Measurements from ENCODE around the gene RAB3GAP2. TPM values are rescaled to one million over a fixed set of nuclear protein-coding genes. Genes with fewer than 3 reads are reported as not detected.

Gene RAB3GAP2
- total and polyA plus RNA-seq, 2 donors (not counting 1 experiment from before 2014, with no cell fraction given), result 31.0 to 43.8 TPM

DNA sequence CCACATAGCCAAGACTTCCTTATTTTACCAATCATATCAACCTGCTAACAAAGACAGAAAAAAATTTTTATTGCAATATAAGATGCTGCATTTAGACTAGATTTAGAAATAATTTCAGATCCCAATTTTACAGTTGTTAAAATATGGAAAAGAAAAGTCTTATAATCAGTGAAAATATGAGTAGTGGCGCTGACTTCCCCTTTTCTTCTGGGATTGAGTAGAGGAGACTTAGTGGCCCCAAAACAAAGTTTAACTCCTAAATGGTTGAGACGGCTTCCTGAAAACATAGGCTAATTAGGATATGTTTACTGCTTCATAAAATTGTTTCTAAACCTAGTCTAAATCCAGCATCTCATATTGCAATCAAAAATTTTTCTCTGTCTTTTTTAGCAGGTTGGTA, 68.4 kb downstream of the RAB3GAP2 start:
- Histone ChIP-seq H2AFZ (ENCODE audit: low read length) (no peak overlapping the region), H3K36me3 (ENCODE audit: control insufficient read depth, insufficient read depth, low read length) (peaks cover 6% of the 10 kb centered on the region), H3K79me2 (ENCODE audit: control insufficient read depth, insufficient read depth, low read length) (no peaks in the 10 kb centered on the region), H3K27me3 (ENCODE audit: control insufficient read depth, insufficient read depth, low read length) (no peaks in the 10 kb centered on the region), H3K9ac (ENCODE audit: insufficient read depth, low read length) (no peak overlapping the region), H3K27ac (ENCODE audit: insufficient read depth, low read length) (no peak overlapping the region), H4K20me1 (ENCODE audit: control insufficient read depth, extremely low read depth, insufficient read depth, low read length) (no peaks in the 10 kb centered on the region), H3K4me3 (replicated peaks in 1 of 4; ENCODE audit: control extremely low read depth in 1 of 4, insufficient read depth in 1 of 4, low read depth in 3 of 4, low read length in 4 of 4) (no peak overlapping the region), H3K9me3 (ENCODE audit: control insufficient read depth, insufficient read depth, low read depth, low read length) (no peaks in the 10 kb centered on the region), H3K4me2 (ENCODE audit: extremely low read depth, insufficient read depth, low read length) (no peak overlapping the region), H3K4me1 (ENCODE audit: control insufficient read depth, extremely low read depth, insufficient read depth, low read length) (no peaks in the 10 kb centered on the region)
- DNase-seq (ENCODE audit: low read depth in 2 of 2), result no peak
- no peak for TF ChIP-seq EZH2 (IDR thresholded peaks at IDR 0.05; ENCODE audit: low read length, missing control alignments)
- no peak for TF ChIP-seq CTCF (conservative IDR thresholded peaks at IDR 0.05 in 1 of 2, IDR thresholded peaks at IDR 0.05 in 1 of 2; ENCODE audit: low read depth in 1 of 2, low read length in 2 of 2)

DNA sequence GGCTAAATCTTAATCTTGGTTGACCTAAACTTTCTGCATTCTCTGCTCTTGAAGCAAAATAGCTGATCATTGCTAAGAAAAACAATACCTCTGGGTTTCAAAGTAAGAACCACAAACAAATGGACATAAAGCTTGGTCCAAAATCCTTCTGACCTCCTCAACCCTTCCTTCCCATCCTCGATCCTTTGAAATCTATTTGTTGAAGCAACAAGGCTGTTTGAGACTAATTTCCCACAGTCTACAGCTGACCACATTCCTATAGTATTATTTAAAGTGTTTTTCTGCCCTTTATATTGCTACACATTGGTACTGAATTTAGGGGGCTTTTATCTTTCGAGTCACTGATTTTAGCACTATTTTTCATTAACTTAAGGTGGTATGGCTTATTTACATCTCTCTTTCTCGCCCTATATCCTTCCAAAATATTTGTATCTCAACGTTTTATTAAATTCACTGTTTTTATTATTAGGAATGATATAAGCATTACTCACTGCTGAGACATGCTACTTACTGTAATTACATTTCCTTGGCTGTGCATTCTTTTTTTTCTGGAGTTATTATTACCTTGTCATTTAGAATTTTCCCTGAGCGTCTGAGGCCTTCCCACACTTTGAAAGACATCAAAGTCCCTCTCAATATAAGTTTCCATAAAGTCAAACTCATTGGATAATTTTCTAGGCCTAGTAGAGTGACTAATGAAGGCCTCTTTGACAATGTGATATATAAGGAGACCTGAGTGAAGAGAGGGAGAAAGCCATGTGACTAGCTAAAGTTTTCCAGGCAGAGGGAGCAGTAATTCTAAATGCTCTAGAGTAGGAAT, 73.9 kb downstream of the RAB3GAP2 start:
- Histone ChIP-seq H3K27ac (ENCODE audit: insufficient read depth, low read length) (no peak overlapping the region), H3K4me1 (ENCODE audit: control insufficient read depth, extremely low read depth, insufficient read depth, low read length) (no peaks in the 10 kb centered on the region), H3K36me3 (ENCODE audit: control insufficient read depth, insufficient read depth, low read length) (no peaks in the 10 kb centered on the region), H3K9me3 (ENCODE audit: control insufficient read depth, insufficient read depth, low read depth, low read length) (no peaks in the 10 kb centered on the region), H3K4me3 (replicated peaks in 1 of 4; ENCODE audit: control extremely low read depth in 1 of 4, insufficient read depth in 1 of 4, low read depth in 3 of 4, low read length in 4 of 4) (no peak overlapping the region), H2AFZ (ENCODE audit: low read length) (no peak overlapping the region), H3K79me2 (ENCODE audit: control insufficient read depth, insufficient read depth, low read length) (no peaks in the 10 kb centered on the region), H3K9ac (ENCODE audit: insufficient read depth, low read length) (no peak overlapping the region), H4K20me1 (ENCODE audit: control insufficient read depth, extremely low read depth, insufficient read depth, low read length) (no peaks in the 10 kb centered on the region), H3K4me2 (ENCODE audit: extremely low read depth, insufficient read depth, low read length) (no peak overlapping the region), H3K27me3 (ENCODE audit: control insufficient read depth, insufficient read depth, low read length) (no peaks in the 10 kb centered on the region)
- DNase-seq (ENCODE audit: low read depth in 2 of 2), result no peak
- TF ChIP-seq EZH2 (IDR thresholded peaks at IDR 0.05; ENCODE audit: low read length, missing control alignments) (no peak), CTCF (conservative IDR thresholded peaks at IDR 0.05 in 1 of 2, IDR thresholded peaks at IDR 0.05 in 1 of 2; ENCODE audit: low read depth in 1 of 2, low read length in 2 of 2) (no peak)

DNA sequence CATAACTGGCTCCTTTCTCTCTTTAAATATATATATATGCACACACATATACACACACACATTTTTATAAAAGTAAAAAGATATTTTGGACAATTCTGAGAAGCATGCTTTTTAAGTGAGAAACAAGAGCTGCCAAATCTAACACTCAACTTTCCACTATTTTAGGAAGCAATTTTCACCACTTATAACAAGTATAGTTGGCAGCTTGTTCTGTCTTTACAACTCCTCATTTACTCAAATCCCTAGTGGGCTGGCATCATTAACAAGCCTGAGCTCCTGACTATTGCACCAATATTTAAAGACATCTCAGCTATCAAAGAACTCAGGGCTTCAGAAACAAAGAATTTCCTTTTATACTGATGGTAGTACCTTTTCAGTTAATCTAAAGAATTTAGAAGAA, 76.6 kb downstream of the RAB3GAP2 start:
- H2AFZ ChIP-seq (ENCODE audit: low read length), result no peak overlapping the region
- H4K20me1 ChIP-seq (ENCODE audit: control insufficient read depth, extremely low read depth, insufficient read depth, low read length), result no peaks in the 10 kb centered on the region
- H3K79me2 ChIP-seq (ENCODE audit: control insufficient read depth, insufficient read depth, low read length), result no peaks in the 10 kb centered on the region
- no peak overlapping the region for H3K9ac ChIP-seq (ENCODE audit: insufficient read depth, low read length)
- H3K27me3 ChIP-seq (ENCODE audit: control insufficient read depth, insufficient read depth, low read length), result no peaks in the 10 kb centered on the region
- DNase-seq (ENCODE audit: low read depth in 2 of 2), result no peak
- no peaks in the 10 kb centered on the region for H3K9me3 ChIP-seq (ENCODE audit: control insufficient read depth, insufficient read depth, low read depth, low read length)
- H3K36me3 ChIP-seq (ENCODE audit: control insufficient read depth, insufficient read depth, low read length), result peaks cover 10% of the 10 kb centered on the region
- H3K27ac ChIP-seq (ENCODE audit: insufficient read depth, low read length), result no peak overlapping the region
- TF ChIP-seq EZH2 (IDR thresholded peaks at IDR 0.05; ENCODE audit: low read length, missing control alignments) (no peak), CTCF (conservative IDR thresholded peaks at IDR 0.05 in 1 of 2, IDR thresholded peaks at IDR 0.05 in 1 of 2; ENCODE audit: low read depth in 1 of 2, low read length in 2 of 2) (no peak)
- no peak overlapping the region for H3K4me2 ChIP-seq (ENCODE audit: extremely low read depth, insufficient read depth, low read length)
- H3K4me1 ChIP-seq (ENCODE audit: control insufficient read depth, extremely low read depth, insufficient read depth, low read length), result no peaks in the 10 kb centered on the region
- no peak overlapping the region for H3K4me3 ChIP-seq (replicated peaks in 1 of 4; ENCODE audit: control extremely low read depth in 1 of 4, insufficient read depth in 1 of 4, low read depth in 3 of 4, low read length in 4 of 4)

Measured in fibroblast of lung (primary cell).